ENCODE results near the gene INPP5F. TPM values are rescaled to one million over a fixed set of nuclear protein-coding genes. Genes with fewer than 3 reads are reported as not detected.

The INPP5F gene
- total RNA-seq, 2 experiments from 2014 or later = 10.9 to 12.6 TPM

- CTCF ChIA-PET = interaction anchor here (0.6 to 1.7 kb wide), 5 partner anchors 9 to 98 kb away, joined by 3 to 7 read pairs (median 4); no protein-coding TSS in a partner anchor
- ATAC-seq (peak; percentile 91), DNase-seq (peak; percentile 14)
- intact Hi-C loops (cut with DNase I, micrococcal nuclease) = no loop called here
- Mint-ChIP-seq H3K27ac (no peak overlapping the region), H3K9me3 (ENCODE audit: low read depth) (no peaks in the 10 kb centered on the region), H3K4me3 (no peak overlapping the region), H3K27me3 (no peaks in the 10 kb centered on the region), H3K4me1 (peaks cover 10% of the 10 kb centered on the region), H3K36me3 (ENCODE audit: low read depth) (peaks cover 17% of the 10 kb centered on the region)
- POLR2A ChIA-PET = interaction anchor here (0.6 to 0.7 kb wide), 2 partner anchors 11 to 284 kb away, joined by 3 to 4 read pairs; no protein-coding TSS in a partner anchor
Measured at GRCh38 chr10:119801998-119802538, 76.2 kb downstream of the INPP5F start.

GRCh38 chr10:119803264-119803663 is 77.4 kb downstream of the INPP5F start:
- ChIA-PET CTCF (interaction anchor here (0.8 to 1.7 kb wide), 7 partner anchors 8 to 120 kb away, joined by 3 to 7 read pairs (median 3); no protein-coding TSS in a partner anchor), POLR2A (no interaction called here)
- intact Hi-C loops (cut with DNase I, micrococcal nuclease) = no loop called here
- ATAC-seq (no peak), DNase-seq (no peak)
- peaks cover 14% of the 10 kb centered on the region for H3K4me1 Mint-ChIP-seq
- peaks cover 17% of the 10 kb centered on the region for H3K36me3 Mint-ChIP-seq (ENCODE audit: low read depth)
- no peak overlapping the region for H3K4me3 Mint-ChIP-seq
- no peaks in the 10 kb centered on the region for H3K27me3 Mint-ChIP-seq
- H3K9me3 Mint-ChIP-seq (ENCODE audit: low read depth) = no peaks in the 10 kb centered on the region
- H3K27ac Mint-ChIP-seq = no peak overlapping the region

- Mint-ChIP-seq H3K4me1 (peaks cover 15% of the 10 kb centered on the region), H3K4me3 (no peak overlapping the region), H3K9me3 (ENCODE audit: low read depth) (no peaks in the 10 kb centered on the region), H3K27ac (no peak overlapping the region), H3K36me3 (ENCODE audit: low read depth) (peaks cover 13% of the 10 kb centered on the region), H3K27me3 (no peaks in the 10 kb centered on the region)
- CTCF ChIA-PET = interaction anchor here (1.1 kb wide), 1 partner anchor 14 kb away, joined by 4 read pairs; no protein-coding TSS in a partner anchor
- intact Hi-C loops (cut with DNase I, micrococcal nuclease) = no loop called here
- POLR2A ChIA-PET = no interaction called here
- DNase-seq (no peak), ATAC-seq (no peak)
Measured at GRCh38 chr10:119805702-119806230, 79.9 kb downstream of the INPP5F start.

- DNase-seq = no peak
- H3K4me1 Mint-ChIP-seq = peaks cover 11% of the 10 kb centered on the region
- H3K36me3 Mint-ChIP-seq (ENCODE audit: low read depth) = peaks cover 14% of the 10 kb centered on the region
- intact Hi-C loops (cut with DNase I, micrococcal nuclease) = no loop called here
- ChIA-PET POLR2A (no interaction called here), CTCF (interaction anchor here (1.7 kb wide), 1 partner anchor 14 kb away, joined by 3 read pairs; no protein-coding TSS in a partner anchor)
- no peak for ATAC-seq
- H3K9me3 Mint-ChIP-seq (ENCODE audit: low read depth) = no peaks in the 10 kb centered on the region
- no peak overlapping the region for H3K27ac Mint-ChIP-seq
- no peak overlapping the region for H3K4me3 Mint-ChIP-seq
- H3K27me3 Mint-ChIP-seq = no peaks in the 10 kb centered on the region
Measured at GRCh38 chr10:119806334-119807130, 80.7 kb downstream of the INPP5F start.

GRCh38 chr10:119807960-119808697 is 82.3 kb downstream of the INPP5F start:
- Mint-ChIP-seq H3K27me3 (no peaks in the 10 kb centered on the region), H3K36me3 (ENCODE audit: low read depth) (peaks cover 12% of the 10 kb centered on the region), H3K9me3 (ENCODE audit: low read depth) (no peaks in the 10 kb centered on the region), H3K4me1 (peaks cover 5% of the 10 kb centered on the region), H3K4me3 (no peak overlapping the region), H3K27ac (peak overlapping the region; percentile 10)
- ChIA-PET CTCF (interaction anchor here (1.7 kb wide), 1 partner anchor 12 kb away, joined by 3 read pairs; no protein-coding TSS in a partner anchor), POLR2A (no interaction called here)
- ATAC-seq = peak; percentile 84
- intact Hi-C loops (cut with DNase I, micrococcal nuclease) = no loop called here
- DNase-seq = no peak

- H3K4me1 Mint-ChIP-seq = peaks cover 5% of the 10 kb centered on the region
- no peaks in the 10 kb centered on the region for H3K27me3 Mint-ChIP-seq
- peaks cover 16% of the 10 kb centered on the region for H3K36me3 Mint-ChIP-seq (ENCODE audit: low read depth)
- no peak for ATAC-seq
- intact Hi-C loops (cut with DNase I, micrococcal nuclease) = no loop called here
- DNase-seq = no peak
- POLR2A ChIA-PET = no interaction called here
- no peaks in the 10 kb centered on the region for H3K9me3 Mint-ChIP-seq (ENCODE audit: low read depth)
- H3K27ac Mint-ChIP-seq = no peak overlapping the region
- CTCF ChIA-PET = interaction anchor here (1.1 to 1.2 kb wide), 3 partner anchors 9 to 47 kb away, joined by 3 to 4 read pairs (median 4); no protein-coding TSS in a partner anchor
- H3K4me3 Mint-ChIP-seq = no peak overlapping the region
Measured at GRCh38 chr10:119811122-119811521, 85.3 kb downstream of the INPP5F start.

GRCh38 chr10:119812684-119813083 is 86.8 kb downstream of the INPP5F start:
- ChIA-PET POLR2A (no interaction called here), CTCF (no interaction called here)
- Mint-ChIP-seq H3K27ac (no peak overlapping the region), H3K4me3 (no peak overlapping the region), H3K4me1 (peaks cover 5% of the 10 kb centered on the region), H3K27me3 (no peaks in the 10 kb centered on the region), H3K36me3 (ENCODE audit: low read depth) (peaks cover 16% of the 10 kb centered on the region), H3K9me3 (ENCODE audit: low read depth) (no peaks in the 10 kb centered on the region)
- intact Hi-C loops (cut with DNase I, micrococcal nuclease) = no loop called here
- no peak for DNase-seq
- no peak for ATAC-seq

GRCh38 chr10:119815671-119816070 is 89.8 kb downstream of the INPP5F start:
- POLR2A ChIA-PET = no interaction called here
- CTCF ChIA-PET = interaction anchor here (0.7 to 1.7 kb wide), 5 partner anchors 42 to 204 kb away, joined by 3 to 6 read pairs (median 4); no protein-coding TSS in a partner anchor
- Mint-ChIP-seq H3K27me3 (no peaks in the 10 kb centered on the region), H3K36me3 (ENCODE audit: low read depth) (peaks cover 20% of the 10 kb centered on the region), H3K9me3 (ENCODE audit: low read depth) (no peaks in the 10 kb centered on the region), H3K4me1 (no peaks in the 10 kb centered on the region), H3K4me3 (no peak overlapping the region), H3K27ac (no peak overlapping the region)
- DNase-seq (no peak), ATAC-seq (no peak)
- intact Hi-C loops (cut with DNase I, micrococcal nuclease) = no loop called here

GRCh38 chr10:119817991-119818888 is 92.4 kb downstream of the INPP5F start:
- intact Hi-C loops (cut with DNase I, micrococcal nuclease) = no loop called here
- no peaks in the 10 kb centered on the region for H3K9me3 Mint-ChIP-seq (ENCODE audit: low read depth)
- H3K27ac Mint-ChIP-seq = no peak overlapping the region
- peaks cover 16% of the 10 kb centered on the region for H3K36me3 Mint-ChIP-seq (ENCODE audit: low read depth)
- no peak overlapping the region for H3K4me3 Mint-ChIP-seq
- ChIA-PET CTCF (interaction anchor here (0.7 kb wide), 1 partner anchor 584 kb away, joined by 3 read pairs; no protein-coding TSS in a partner anchor), POLR2A (no interaction called here)
- peak; percentile 45 for DNase-seq
- no peak for ATAC-seq
- no peaks in the 10 kb centered on the region for H3K4me1 Mint-ChIP-seq
- no peaks in the 10 kb centered on the region for H3K27me3 Mint-ChIP-seq

GRCh38 chr10:119818889-119819270 is 93.0 kb downstream of the INPP5F start:
- Mint-ChIP-seq H3K4me3 (no peak overlapping the region), H3K9me3 (ENCODE audit: low read depth) (no peaks in the 10 kb centered on the region), H3K36me3 (ENCODE audit: low read depth) (peaks cover 12% of the 10 kb centered on the region), H3K4me1 (no peaks in the 10 kb centered on the region), H3K27me3 (no peaks in the 10 kb centered on the region), H3K27ac (no peak overlapping the region)
- ATAC-seq = no peak
- intact Hi-C loops (cut with DNase I, micrococcal nuclease) = no loop called here
- ChIA-PET CTCF (interaction anchor here (0.6 to 1.2 kb wide), 4 partner anchors 9 to 585 kb away, joined by 3 to 5 read pairs (median 3); no protein-coding TSS in a partner anchor), POLR2A (no interaction called here)
- no peak for DNase-seq
